Type B pancreatic cell (in vitro differentiated cells): Measurements from ENCODE around the gene ZFAND6. TPM values are rescaled to one million over a fixed set of nuclear protein-coding genes. Genes with fewer than 3 reads are reported as not detected.

Experiments
- DNase-seq: peaks from one replicate; pipeline ENCODE4 v3.0.0; 2021; ENCODE audit warnings: mixed read lengths; ENCODE audit not compliant: unreplicated experiment; ENCODE audit errors: extremely low spot score
- H3K27ac Mint-ChIP-seq: 2 replicates; pipeline ENCODE4 v1.8.0; 2021; ENCODE audit warnings: mild to moderate bottlenecking, mixed read lengths
- H3K27me3 Mint-ChIP-seq: 2 replicates; pipeline ENCODE4 v1.8.0; 2021; ENCODE audit warnings: mixed read lengths
- H3K36me3 Mint-ChIP-seq: 2 replicates; pipeline ENCODE4 v1.8.0; 2021; ENCODE audit warnings: mixed read lengths
- H3K4me1 Mint-ChIP-seq: one replicate; pipeline ENCODE4 v1.8.0; 2021; ENCODE audit warnings: mixed read lengths; ENCODE audit not compliant: unreplicated experiment
- H3K4me3 Mint-ChIP-seq: 2 replicates; pipeline ENCODE4 v1.8.0; 2021; ENCODE audit warnings: mild to moderate bottlenecking, mixed read lengths
- H3K9me3 Mint-ChIP-seq: 2 replicates; pipeline ENCODE4 v1.8.0; 2021; ENCODE audit warnings: mixed read lengths
- CTCF ChIP-seq: fragments of 200-600 bp; sonication (generic); conservative IDR thresholded peaks from 2 replicates; pipeline ENCODE4 v1.5.0; 2021; ENCODE audit warnings: antibody characterized with exemption, mild to moderate bottlenecking
- total RNA-seq: library from RNA; stranded (reverse); gene quantifications from 2 replicates; pipeline ENCODE4 v1.2.1, GENCODE V29; 2021; ENCODE audit warnings: low replicate concordance

Gene ZFAND6
- total RNA-seq, 1 donor from 2014 or later, result 59.6 TPM

- TF ChIP-seq CTCF, result no peak
- Mint-ChIP-seq H3K27me3 (peaks cover 3% of the 10 kb centered on the region), H3K9me3 (no peaks in the 10 kb centered on the region), H3K27ac (no peak overlapping the region), H3K4me3 (peak overlapping the region; percentile 87), H3K4me1 (peaks cover 28% of the 10 kb centered on the region), H3K36me3 (no peaks in the 10 kb centered on the region)
- DNase-seq, result no peak
Observed at GRCh38 chr15:80151576-80151975, 92.1 kb downstream of the ZFAND6 start.

- peaks cover 28% of the 10 kb centered on the region for H3K4me1 Mint-ChIP-seq
- H3K36me3 Mint-ChIP-seq, result no peaks in the 10 kb centered on the region
- H3K27ac Mint-ChIP-seq, result peak overlapping the region; percentile 71
- H3K9me3 Mint-ChIP-seq, result no peaks in the 10 kb centered on the region
- H3K4me3 Mint-ChIP-seq, result peak overlapping the region; percentile 87
- DNase-seq, result peak; percentile 87
- peaks cover 3% of the 10 kb centered on the region for H3K27me3 Mint-ChIP-seq
- TF ChIP-seq CTCF, result no peak
Observed at GRCh38 chr15:80152180-80152895, 92.9 kb downstream of the ZFAND6 start.

DNA sequence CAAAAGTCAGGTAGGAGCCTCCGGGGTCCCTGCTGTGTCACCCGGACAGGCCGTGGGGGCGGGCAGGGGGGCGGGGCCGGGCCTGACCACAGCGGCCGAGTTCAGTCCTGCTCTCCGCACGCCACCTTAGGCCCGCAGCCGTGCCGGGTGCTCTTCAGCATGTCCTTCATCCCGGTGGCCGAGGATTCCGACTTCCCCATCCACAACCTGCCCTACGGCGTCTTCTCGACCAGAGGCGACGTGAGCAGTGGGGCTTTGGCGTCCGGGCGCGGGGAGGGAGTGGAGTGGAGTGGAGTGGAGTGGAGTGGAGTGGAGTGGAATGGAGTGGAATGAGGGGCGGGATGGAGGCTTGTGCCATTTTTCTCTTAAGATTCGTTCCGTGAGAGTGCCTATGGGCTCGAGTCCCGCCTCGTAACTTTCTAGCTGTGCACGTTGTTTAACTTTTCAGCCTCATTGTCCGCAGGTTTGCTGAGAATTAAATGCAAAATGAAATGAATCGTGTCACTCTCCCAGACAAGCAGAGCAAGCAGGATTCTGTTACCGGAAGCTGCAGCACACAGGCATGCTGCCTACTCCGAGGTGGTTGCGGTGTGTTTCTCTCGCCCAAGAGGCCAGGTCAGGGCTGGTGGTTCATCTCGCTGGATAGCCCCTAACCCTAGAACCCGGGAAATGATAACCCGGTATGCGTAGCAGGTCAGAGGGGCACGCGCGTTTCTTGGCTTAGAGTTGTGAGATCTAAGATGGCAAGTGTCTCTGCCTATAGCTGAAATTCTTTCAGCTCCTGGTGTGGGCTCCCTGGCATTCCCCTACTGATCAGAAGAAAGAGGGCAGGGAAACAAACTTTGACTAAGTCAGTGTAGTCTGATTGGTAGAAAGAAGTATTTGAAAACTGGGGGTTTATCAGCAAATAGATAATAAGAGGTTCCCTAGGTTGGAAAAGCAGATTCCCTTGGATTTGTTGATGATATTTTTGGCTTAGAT is 93.7 kb downstream of the ZFAND6 start, which contains the start of gene FAH:
Gene FAH (plus strand): TSS at position 104 of the 981 bp plus-strand sequence. CDS start 56 bp downstream, at position 160.
- H3K9me3 Mint-ChIP-seq, result no peaks in the 10 kb centered on the region
- peaks cover 3% of the 10 kb centered on the region for H3K27me3 Mint-ChIP-seq
- TF ChIP-seq CTCF, result no peak
- H3K27ac Mint-ChIP-seq, result peak within 1 kb of the TSS; percentile 86
- H3K36me3 Mint-ChIP-seq, result no peaks in the 10 kb centered on the region
- DNase-seq, result no peak
- H3K4me3 Mint-ChIP-seq, result peak within 1 kb of the TSS; percentile 95
- peaks cover 28% of the 10 kb centered on the region for H3K4me1 Mint-ChIP-seq

DNA sequence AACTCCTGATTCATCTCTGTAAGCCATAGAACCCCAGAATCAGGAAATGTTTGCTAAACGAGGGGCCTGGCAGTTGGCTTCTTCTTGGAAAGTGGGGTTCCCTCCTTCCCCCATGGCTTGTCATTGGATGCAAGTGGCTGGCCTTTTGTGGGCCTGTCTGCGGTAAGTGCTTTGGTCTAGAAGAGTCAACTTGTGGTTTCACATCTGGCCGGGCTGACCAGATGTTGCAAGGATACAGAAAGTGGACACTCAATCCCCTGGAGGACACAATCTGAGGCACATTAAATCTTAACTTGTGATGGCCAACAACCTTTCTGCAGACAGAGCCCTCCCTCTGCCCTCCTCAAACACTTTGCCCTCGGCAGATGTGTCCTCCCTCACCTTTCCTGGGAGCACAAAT is 94.4 kb downstream of the ZFAND6 start:
- no peak for TF ChIP-seq CTCF
- no peaks in the 10 kb centered on the region for H3K9me3 Mint-ChIP-seq
- peaks cover 28% of the 10 kb centered on the region for H3K4me1 Mint-ChIP-seq
- H3K27ac Mint-ChIP-seq, result no peak overlapping the region
- H3K4me3 Mint-ChIP-seq, result peak overlapping the region; percentile 95
- no peaks in the 10 kb centered on the region for H3K36me3 Mint-ChIP-seq
- DNase-seq, result no peak
- peaks cover 3% of the 10 kb centered on the region for H3K27me3 Mint-ChIP-seq

DNA sequence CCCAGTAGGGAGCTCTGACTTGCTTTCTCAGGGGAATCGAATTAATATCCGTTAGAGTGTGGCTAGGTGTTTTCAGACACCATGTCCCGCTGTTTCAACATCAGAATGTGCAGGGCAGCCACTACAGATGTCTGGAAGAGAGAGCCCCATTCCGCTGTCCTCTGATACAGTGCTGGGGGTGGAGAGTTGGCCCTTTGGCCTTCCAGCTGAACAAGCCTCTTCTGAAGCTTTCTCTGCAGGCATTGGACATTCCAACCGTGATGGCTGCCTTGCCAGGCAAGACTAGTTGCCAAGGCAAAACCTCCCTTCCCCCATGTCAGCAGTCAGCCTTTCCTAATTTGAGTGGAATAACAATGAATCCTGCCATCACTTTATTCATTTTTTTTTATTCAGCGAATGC is 94.9 kb downstream of the ZFAND6 start:
- Mint-ChIP-seq H3K27ac (no peak overlapping the region), H3K36me3 (peaks cover 2% of the 10 kb centered on the region), H3K27me3 (peaks cover 3% of the 10 kb centered on the region), H3K4me3 (peak overlapping the region; percentile 95), H3K9me3 (no peaks in the 10 kb centered on the region), H3K4me1 (peaks cover 28% of the 10 kb centered on the region)
- TF ChIP-seq CTCF, result no peak
- DNase-seq, result no peak
